Measurements from ENCODE around the gene CHMP5.

The CHMP5 gene

GRCh38 chr9:33221568-33221884 lies 43.3 kb upstream of the CHMP5 start:
- no peak for ATAC-seq
- TF ChIP-seq PATZ1 (CRISPR knock-in tag; IDR thresholded peaks at IDR 0.05; ENCODE audit: borderline replicate concordance) (no peak), GLIS3 (CRISPR knock-in tag; IDR thresholded peaks at IDR 0.05) (no peak), ZFP3 (CRISPR knock-in tag; IDR thresholded peaks at IDR 0.05) (no peak), TOX (CRISPR knock-in tag; IDR thresholded peaks at IDR 0.05; ENCODE audit: borderline replicate concordance) (no peak), ZC3H10 (CRISPR knock-in tag; IDR thresholded peaks at IDR 0.05) (no peak), ZNF565 (CRISPR knock-in tag; conservative IDR thresholded peaks at IDR 0.05; ENCODE audit: low read depth) (no peak), SNAI2 (CRISPR knock-in tag; IDR thresholded peaks at IDR 0.05) (no peak), PPARA (CRISPR knock-in tag; IDR thresholded peaks at IDR 0.05; ENCODE audit: borderline replicate concordance) (no peak), CSDC2 (CRISPR knock-in tag; IDR thresholded peaks at IDR 0.05) (no peak), BACH2 (CRISPR knock-in tag; IDR thresholded peaks at IDR 0.05; ENCODE audit: borderline replicate concordance) (no peak), RARB (CRISPR knock-in tag; IDR thresholded peaks at IDR 0.05) (no peak), ISL1 (CRISPR knock-in tag; IDR thresholded peaks at IDR 0.05) (no peak)
- TF ChIP-seq, protein P1, sequence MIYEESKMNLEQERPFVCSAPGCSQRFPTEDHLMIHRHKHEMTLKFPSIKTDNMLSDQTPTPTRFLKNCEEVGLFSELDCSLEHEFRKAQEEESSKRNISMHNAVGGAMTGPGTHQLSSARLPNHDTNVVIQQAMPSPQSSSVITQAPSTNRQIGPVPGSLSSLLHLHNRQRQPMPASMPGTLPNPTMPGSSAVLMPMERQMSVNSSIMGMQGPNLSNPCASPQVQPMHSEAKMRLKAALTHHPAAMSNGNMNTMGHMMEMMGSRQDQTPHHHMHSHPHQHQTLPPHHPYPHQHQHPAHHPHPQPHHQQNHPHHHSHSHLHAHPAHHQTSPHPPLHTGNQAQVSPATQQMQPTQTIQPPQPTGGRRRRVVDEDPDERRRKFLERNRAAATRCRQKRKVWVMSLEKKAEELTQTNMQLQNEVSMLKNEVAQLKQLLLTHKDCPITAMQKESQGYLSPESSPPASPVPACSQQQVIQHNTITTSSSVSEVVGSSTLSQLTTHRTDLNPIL (CRISPR knock-in tag; IDR thresholded peaks at IDR 0.05; ENCODE audit: low read depth) = no peak
- TF ChIP-seq, protein P2, sequence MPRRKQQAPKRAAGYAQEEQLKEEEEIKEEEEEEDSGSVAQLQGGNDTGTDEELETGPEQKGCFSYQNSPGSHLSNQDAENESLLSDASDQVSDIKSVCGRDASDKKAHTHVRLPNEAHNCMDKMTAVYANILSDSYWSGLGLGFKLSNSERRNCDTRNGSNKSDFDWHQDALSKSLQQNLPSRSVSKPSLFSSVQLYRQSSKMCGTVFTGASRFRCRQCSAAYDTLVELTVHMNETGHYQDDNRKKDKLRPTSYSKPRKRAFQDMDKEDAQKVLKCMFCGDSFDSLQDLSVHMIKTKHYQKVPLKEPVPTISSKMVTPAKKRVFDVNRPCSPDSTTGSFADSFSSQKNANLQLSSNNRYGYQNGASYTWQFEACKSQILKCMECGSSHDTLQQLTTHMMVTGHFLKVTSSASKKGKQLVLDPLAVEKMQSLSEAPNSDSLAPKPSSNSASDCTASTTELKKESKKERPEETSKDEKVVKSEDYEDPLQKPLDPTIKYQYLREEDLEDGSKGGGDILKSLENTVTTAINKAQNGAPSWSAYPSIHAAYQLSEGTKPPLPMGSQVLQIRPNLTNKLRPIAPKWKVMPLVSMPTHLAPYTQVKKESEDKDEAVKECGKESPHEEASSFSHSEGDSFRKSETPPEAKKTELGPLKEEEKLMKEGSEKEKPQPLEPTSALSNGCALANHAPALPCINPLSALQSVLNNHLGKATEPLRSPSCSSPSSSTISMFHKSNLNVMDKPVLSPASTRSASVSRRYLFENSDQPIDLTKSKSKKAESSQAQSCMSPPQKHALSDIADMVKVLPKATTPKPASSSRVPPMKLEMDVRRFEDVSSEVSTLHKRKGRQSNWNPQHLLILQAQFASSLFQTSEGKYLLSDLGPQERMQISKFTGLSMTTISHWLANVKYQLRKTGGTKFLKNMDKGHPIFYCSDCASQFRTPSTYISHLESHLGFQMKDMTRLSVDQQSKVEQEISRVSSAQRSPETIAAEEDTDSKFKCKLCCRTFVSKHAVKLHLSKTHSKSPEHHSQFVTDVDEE (CRISPR knock-in tag; IDR thresholded peaks at IDR 0.05) = no peak

DNA sequence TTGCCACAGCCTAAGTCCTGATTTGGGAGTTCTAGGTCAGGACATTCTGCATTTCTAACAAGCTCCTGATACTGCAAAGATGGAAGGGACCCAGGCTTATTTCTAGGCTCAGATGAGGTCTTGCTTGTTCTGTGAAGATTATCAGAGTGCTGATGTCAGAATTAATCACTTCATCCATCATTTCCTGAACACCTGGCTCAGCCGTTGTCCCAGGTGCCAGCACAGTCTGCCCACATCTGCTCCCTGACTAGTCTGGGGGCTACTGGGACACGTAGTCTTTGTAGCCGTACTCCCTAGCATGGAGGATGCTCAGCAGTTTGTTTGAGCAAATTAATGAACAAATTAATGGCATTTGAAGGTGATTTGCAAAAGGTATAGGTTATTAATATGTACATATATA lies 42.8 kb upstream of the CHMP5 start:
- TF ChIP-seq ISL1 (CRISPR knock-in tag; IDR thresholded peaks at IDR 0.05) = no peak
- no peak for TF ChIP-seq OSR1 (CRISPR knock-in tag; IDR thresholded peaks at IDR 0.05)
- no peak for ATAC-seq

DNA sequence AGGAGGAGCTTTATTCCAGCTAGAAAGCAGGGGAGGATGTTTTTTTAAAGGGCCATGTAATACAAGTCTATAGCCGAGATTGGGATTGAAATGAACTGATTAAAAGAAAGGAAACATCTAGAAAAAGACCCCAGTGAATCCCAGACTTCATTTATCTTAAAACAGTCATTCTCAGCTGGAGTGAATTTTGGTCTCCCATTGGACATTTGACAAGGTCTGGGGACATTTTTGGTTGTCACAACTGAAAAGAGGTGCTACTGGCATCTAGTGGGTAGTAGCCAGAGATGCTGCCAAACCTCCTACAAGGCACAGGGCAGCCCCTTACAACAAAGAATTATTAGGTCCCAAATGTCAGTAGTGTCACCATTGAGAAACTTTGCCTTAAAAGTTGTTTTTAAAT lies 41.2 kb upstream of the CHMP5 start:
- TF ChIP-seq PATZ1 (CRISPR knock-in tag; IDR thresholded peaks at IDR 0.05; ENCODE audit: borderline replicate concordance) (no peak), BACH2 (CRISPR knock-in tag; IDR thresholded peaks at IDR 0.05; ENCODE audit: borderline replicate concordance) (no peak), GLIS3 (CRISPR knock-in tag; IDR thresholded peaks at IDR 0.05) (no peak), TOX (CRISPR knock-in tag; IDR thresholded peaks at IDR 0.05; ENCODE audit: borderline replicate concordance) (no peak), PPARA (CRISPR knock-in tag; IDR thresholded peaks at IDR 0.05; ENCODE audit: borderline replicate concordance) (no peak), ZNF70 (CRISPR knock-in tag; IDR thresholded peaks at IDR 0.05) (no peak), ZNF565 (CRISPR knock-in tag; conservative IDR thresholded peaks at IDR 0.05; ENCODE audit: low read depth) (no peak), ESRRG (CRISPR knock-in tag; IDR thresholded peaks at IDR 0.05) (no peak), CSRNP3 (CRISPR knock-in tag; IDR thresholded peaks at IDR 0.05) (no peak), TCF4 (CRISPR knock-in tag; IDR thresholded peaks at IDR 0.05; ENCODE audit: borderline replicate concordance) (no peak), OSR1 (CRISPR knock-in tag; IDR thresholded peaks at IDR 0.05) (no peak), CSDC2 (CRISPR knock-in tag; IDR thresholded peaks at IDR 0.05) (no peak), ZFP30 (CRISPR knock-in tag; IDR thresholded peaks at IDR 0.05) (no peak)
- TF ChIP-seq, protein P2 (CRISPR knock-in tag; IDR thresholded peaks at IDR 0.05) = no peak

More for the DNA sequence above, 41.2 kb upstream of the CHMP5 start:
- ATAC-seq = peak; percentile 49; the same call in 1 of the 3 replicates
